HepG2 (cell line): ENCODE measurements around the gene SASH1. TPM values are rescaled to one million over a fixed set of nuclear protein-coding genes. Genes with fewer than 3 reads are reported as not detected.

Source experiments
- ATF2 ChIP-seq: sonication (generic); formaldehyde crosslinking; IDR thresholded peaks from 2 replicates; pipeline ENCODE4 v1.4.0; 2020; ENCODE audit warnings: missing genetic modification reagents
- CEBPZ ChIP-seq: IDR thresholded peaks from 2 replicates; pipeline ENCODE4 v1.6.1; 2012; ENCODE audit warnings: low read length, improper control_type of control experiment
- GATAD1 ChIP-seq: IDR thresholded peaks from 2 replicates; pipeline ENCODE4 v1.6.1; 2016; ENCODE audit warnings: missing genetic modification reagents, missing compliant biosample characterization
- GPN1 ChIP-seq: sonication (generic); formaldehyde crosslinking; IDR thresholded peaks from 2 replicates; pipeline ENCODE4 v1.5.1; 2020; ENCODE audit warnings: missing genetic modification reagents, borderline replicate concordance
- LCORL ChIP-seq, 2 experiments: fragments of 450-650 bp in 1 of 2; sonication (generic) in 1 of 2; formaldehyde crosslinking in 1 of 2; IDR thresholded peaks; 2 replicates each; pipeline versions ENCODE4 v1.5.0 to v1.6.1; 2017 to 2020; ENCODE audit warnings: antibody characterized with exemption in 1 of 2, missing genetic modification reagents in 1 of 2
- MEF2D ChIP-seq: sonication (generic); formaldehyde crosslinking; IDR thresholded peaks from 2 replicates; pipeline ENCODE4 v1.5.1; 2020; ENCODE audit warnings: mild to moderate bottlenecking, missing genetic modification reagents
- MXD3 ChIP-seq: IDR thresholded peaks from 2 replicates; pipeline ENCODE4 v1.6.1; 2016; ENCODE audit warnings: mild to moderate bottlenecking, missing biosample characterization, missing genetic modification reagents
- NFATC3 ChIP-seq: sonication (generic); formaldehyde crosslinking; IDR thresholded peaks from 2 replicates; pipeline ENCODE4 v1.5.1; 2020; ENCODE audit warnings: mild to moderate bottlenecking, missing genetic modification reagents
- NR1H2 ChIP-seq: sonication (generic); formaldehyde crosslinking; IDR thresholded peaks from 2 replicates; pipeline ENCODE4 v1.8.1; 2022; ENCODE audit warnings: low read depth, missing genetic modification reagents, borderline replicate concordance
- PBX3 ChIP-seq: sonication (generic); formaldehyde crosslinking; IDR thresholded peaks from 2 replicates; pipeline ENCODE4 v1.8.1; 2023; ENCODE audit warnings: missing genetic modification reagents, inconsistent platforms, borderline replicate concordance
- POLR2G ChIP-seq: fragments of 200-400 bp; formaldehyde crosslinking; IDR thresholded peaks from 2 replicates; pipeline ENCODE4 v1.6.1; 2018; ENCODE audit warnings: mild to moderate bottlenecking, low read depth, low read length, moderate library complexity
- TGIF2 ChIP-seq: IDR thresholded peaks from 2 replicates; pipeline ENCODE4 v1.6.1; 2016; ENCODE audit warnings: control low read depth, missing compliant biosample characterization
- TRAFD1 ChIP-seq: sonication (generic); formaldehyde crosslinking; IDR thresholded peaks from 2 replicates; pipeline ENCODE4 v1.5.1; 2020; ENCODE audit warnings: missing genetic modification reagents, mild to moderate bottlenecking, borderline replicate concordance
- ZBTB38 ChIP-seq: sonication (generic); formaldehyde crosslinking; IDR thresholded peaks from 2 replicates; pipeline ENCODE4 v1.5.1; 2020; ENCODE audit warnings: mild to moderate bottlenecking, missing genetic modification reagents
- ZNF343 ChIP-seq: sonication (generic); formaldehyde crosslinking; IDR thresholded peaks from 2 replicates; pipeline ENCODE4 v1.4.0; 2020; ENCODE audit warnings: mild to moderate bottlenecking, missing genetic modification reagents
- ZNF703 ChIP-seq: sonication (generic); formaldehyde crosslinking; IDR thresholded peaks from 2 replicates; pipeline ENCODE4 v1.5.1; 2020; ENCODE audit warnings: missing genetic modification reagents, mild to moderate bottlenecking, moderate library complexity, borderline replicate concordance
- ZNF746 ChIP-seq: sonication (generic); formaldehyde crosslinking; IDR thresholded peaks from 2 replicates; pipeline ENCODE4 v1.8.0; 2022; ENCODE audit warnings: mild to moderate bottlenecking, missing genetic modification reagents
- ZSCAN25 ChIP-seq: sonication (generic); formaldehyde crosslinking; IDR thresholded peaks from 2 replicates; pipeline ENCODE4 v1.8.0; 2022; ENCODE audit warnings: mild to moderate bottlenecking, missing genetic modification reagents
- polyA plus RNA-seq, 8 experiments: library from polyadenylated mRNA; depleted of rRNA in 3 of 8; stranded (reverse) in 7 of 8; unstranded in 1 of 8; fragments of >200 nt; fragmentation: Illumina TruSeq in 4 of 8; extraction: Trizol in 4 of 8; gene quantifications; 2 replicates each; pipeline versions ENCODE4 v1.2.1 to v1.2.3, GENCODE V29; 2011 to 2016; ENCODE audit warnings: low read depth in 4 of 8, missing spikeins in 1 of 8, mixed read lengths in 1 of 8; ENCODE audit not compliant: insufficient read depth in 1 of 8
- total RNA-seq, 5 experiments: library from RNA; depleted of rRNA; stranded (reverse); fragments of >200 nt; fragmentation: Illumina TruSeq; extraction: Trizol; gene quantifications; 2 replicates each; pipeline ENCODE4 v1.2.3, GENCODE V29; 2016; ENCODE audit warnings: low read depth in 1 of 5

Gene SASH1
- total and polyA plus RNA-seq, 2 of the 13 experiments (the other 11 are each of a cell fraction or from before 2014, with no cell fraction given), result 7.5 to 8.2 TPM

- TF ChIP-seq LCORL (IDR thresholded peaks at IDR 0.05) (no peak), LCORL (CRISPR knock-in tag; IDR thresholded peaks at IDR 0.05) (peak; percentile 42), ZNF746 (CRISPR knock-in tag) (peak; percentile 83), MXD3 (CRISPR knock-in tag) (peak; percentile 78), PBX3 (CRISPR knock-in tag) (no peak), MEF2D (CRISPR knock-in tag) (0 out of 2 replicates have a peak, but pooled peaks have one; percentile 43), TRAFD1 (CRISPR knock-in tag) (no peak), ZSCAN25 (CRISPR knock-in tag) (peak; percentile 68; the same call in 1 of the 2 replicates), TGIF2 (CRISPR knock-in tag) (peak; percentile 76), CEBPZ (no peak), ATF2 (CRISPR knock-in tag) (peak; percentile 62; the same call in 1 of the 2 replicates), ZBTB38 (CRISPR knock-in tag) (peak; percentile 60; the same call in 1 of the 2 replicates), GPN1 (no peak), ZNF343 (CRISPR knock-in tag) (peak; percentile 14; the same call in 1 of the 2 replicates), ZNF703 (CRISPR knock-in tag) (peak; percentile 79; the same call in 1 of the 2 replicates), NR1H2 (CRISPR knock-in tag) (no peak), NFATC3 (no peak), GATAD1 (CRISPR knock-in tag) (no peak), POLR2G (peak; percentile 83)
These were observed at the start of gene SASH1 (continued) for GRCh38 chr6:148342350-148343046.
